Vagina (tissue), 2 donors: Measurements from ENCODE around the gene SGCA.

Source experiments
- CTCF ChIP-seq, 3 experiments: fragments of 450-650 bp in 2 of 3; fragments of 200-600 bp in 1 of 3; sonication (generic) in 1 of 3; IDR thresholded peaks; one replicate each; pipeline ENCODE4 v1.5.1; 2017 to 2019; ENCODE audit warnings: antibody characterized with exemption in 3 of 3, mild to moderate bottlenecking in 2 of 3, moderate library complexity in 2 of 3
- POLR2A ChIP-seq, 2 donors: fragments of 450-650 bp; IDR thresholded peaks; one replicate each; pipeline ENCODE4 v1.6.1; 2017; ENCODE audit warnings: antibody characterized with exemption in 2 of 2, mild to moderate bottlenecking in 2 of 2, moderate library complexity in 2 of 2
- POLR2AphosphoS5 ChIP-seq, 2 donors: sonication (generic); formaldehyde crosslinking; IDR thresholded peaks; one replicate each; pipeline ENCODE4 v1.9.0; 2017; ENCODE audit warnings: antibody characterized with exemption in 2 of 2, mild to moderate bottlenecking in 2 of 2, low read depth in 1 of 2; ENCODE audit not compliant: insufficient read depth in 1 of 2

GRCh38 chr17:50133769-50134099 is 32.1 kb upstream of the SGCA start:
- no peak for TF ChIP-seq CTCF (IDR thresholded peaks at IDR 0.05)
- TF ChIP-seq POLR2AphosphoS5 (IDR thresholded peaks at IDR 0.05; ENCODE audit: insufficient read depth in 1 of 2, low read depth in 1 of 2) = no peak
- no peak for TF ChIP-seq POLR2A (IDR thresholded peaks at IDR 0.05)
